GM12878 (cell line): ENCODE measurements around the gene SNAP23. TPM values are rescaled to one million over a fixed set of nuclear protein-coding genes. Genes with fewer than 3 reads are reported as not detected.

Experiments
- ATAC-seq: fragments of 200-7000 bp; cut with Tn5 transposase; 3 replicates; pipeline ENCODE4 v1.9.1; 2020; ENCODE audit warnings: mild to moderate bottlenecking, moderate library complexity
- BruUV-seq: library from RNA; stranded (reverse); fragments of 400-500 nt; replicated peaks from 2 replicates; lab custom pipeline; 2021; lab: Mats Ljungman, UMichigan
- CTCF ChIA-PET: fragments of 300-600 bp; sonication (Branson Sonifier 250); formaldehyde crosslinking; extraction: SDS; loops from one replicate; lab custom pipeline; 2021; ENCODE audit warnings: inconsistent platforms; lab: Yijun Ruan, JAX
- POLR2A ChIA-PET: fragments of 350-600 bp; formaldehyde crosslinking; extraction: SDS; loops from one replicate; lab custom pipeline; 2021; ENCODE audit warnings: inconsistent platforms; lab: Charles Lee
- RAD21 ChIA-PET: fragments of 300-600 bp; sonication (Branson Sonifier 250); formaldehyde crosslinking; loops from one replicate; lab custom pipeline; 2023; ENCODE audit warnings: antibody characterized with exemption; ENCODE audit not compliant: unreplicated experiment; lab: Charles Lee
- SMC1A ChIA-PET: fragments of 300-600 bp; sonication (Branson Sonifier 250); formaldehyde crosslinking; loops from one replicate; lab custom pipeline; 2023; ENCODE audit not compliant: unreplicated experiment, uncharacterized antibody; lab: Charles Lee
- DNase-seq: peaks from one replicate; pipeline ENCODE4 v3.0.0-alpha.2; 2011; ENCODE audit warnings: low read depth, low spot score
- FAIRE-seq: peaks from 3 replicates; lab custom pipeline; 2011; peaks lifted over from hg19 to GRCh38; lab: Jason Lieb, UNC
- H2AFZ ChIP-seq: 2 replicates; pipeline ENCODE4 v1.6.0; 2011; ENCODE audit warnings: low read depth, low read length, control low read depth; ENCODE audit not compliant: control insufficient read depth
- H3K27ac ChIP-seq: 2 replicates; pipeline ENCODE4 v1.5.1; 2011; ENCODE audit warnings: control low read depth; ENCODE audit not compliant: control insufficient read depth, insufficient read depth
- H3K27me3 ChIP-seq, 2 experiments: replicated peaks in 1 of 2; 2 replicates each; pipeline versions ENCODE4 v1.6.0 to v1.6.1; 2011; ENCODE audit warnings: low read length in 1 of 2; ENCODE audit not compliant: control insufficient read depth in 2 of 2, insufficient read depth in 2 of 2
- H3K36me3 ChIP-seq, 2 experiments: 2 replicates each; pipeline ENCODE4 v1.5.1; 2011; ENCODE audit warnings: low read length in 1 of 2; ENCODE audit not compliant: control insufficient read depth in 2 of 2, insufficient read depth in 2 of 2
- H3K4me1 ChIP-seq: 2 replicates; pipeline ENCODE4 v1.6.1; 2011; ENCODE audit warnings: mild to moderate bottlenecking, low read length, moderate library complexity, mixed read lengths; ENCODE audit not compliant: control insufficient read depth, insufficient read depth
- H3K4me2 ChIP-seq: 2 replicates; pipeline ENCODE4 v1.6.0; 2011; ENCODE audit warnings: control low read depth; ENCODE audit not compliant: control insufficient read depth, insufficient read depth
- H3K4me3 ChIP-seq: fragments of 200-600 bp; sonication (generic); 2 replicates; pipeline ENCODE4 v1.5.1; 2016
- H3K79me2 ChIP-seq: 2 replicates; pipeline ENCODE4 v1.6.0; 2011; ENCODE audit warnings: low read length; ENCODE audit not compliant: control insufficient read depth, insufficient read depth
- H3K9ac ChIP-seq: 2 replicates; pipeline ENCODE4 v1.8.0; 2011; ENCODE audit warnings: low read length, control low read depth, mixed read lengths; ENCODE audit not compliant: control insufficient read depth, insufficient read depth
- H3K9me3 ChIP-seq: replicated peaks from 3 replicates; pipeline ENCODE4 v1.5.1; 2011; ENCODE audit warnings: mild to moderate bottlenecking, low read length; ENCODE audit not compliant: control insufficient read depth, insufficient read depth
- H4K20me1 ChIP-seq: 2 replicates; pipeline ENCODE4 v1.6.0; 2011; ENCODE audit not compliant: control insufficient read depth, insufficient read depth
- CREB1 ChIP-seq: IDR thresholded peaks from 2 replicates; pipeline ENCODE4 v1.6.1; 2012; ENCODE audit warnings: low read depth, mild to moderate bottlenecking, inconsistent platforms
- GABPA ChIP-seq: IDR thresholded peaks from 2 replicates; pipeline ENCODE4 v1.6.1; 2014; ENCODE audit warnings: antibody characterized with exemption, low read depth, mild to moderate bottlenecking, inconsistent platforms
- HDAC2 ChIP-seq: fragments of 200-600 bp; sonication (generic); IDR thresholded peaks from 2 replicates; pipeline ENCODE4 v1.6.1; 2017
- MEF2A ChIP-seq: IDR thresholded peaks from 2 replicates; pipeline ENCODE4 v1.6.1; 2011; ENCODE audit warnings: low read depth, mild to moderate bottlenecking, low read length, moderate library complexity; ENCODE audit not compliant: insufficient read depth
- PAX8 ChIP-seq: fragments of 450-650 bp; IDR thresholded peaks from 2 replicates; pipeline ENCODE4 v1.6.1; 2017; ENCODE audit warnings: mild to moderate bottlenecking, moderate library complexity
- WGBS: methylation state at CpG from one replicate; pipeline ENCODE4 v1.1.6; 2016; ENCODE audit warnings: low lambda C conversion rate; ENCODE audit not compliant: insufficient replicate concordance, insufficient coverage; ENCODE audit errors: missing lambda C conversion rate; 5-methylcytosine and 5-hydroxymethylcytosine counted together
- in situ Hi-C: fragments of 300-500 bp; cut with MboI; formaldehyde crosslinking; loops from 9 replicates; pipeline ENCODE4 v1.14.3; 2018; ENCODE audit warnings: mixed read lengths
- intact Hi-C: fragments of 100-400 bp; cut with micrococcal nuclease; formaldehyde crosslinking; loops from one replicate; pipeline ENCODE4 v1.14.2; 2022; ENCODE audit not compliant: unreplicated experiment
- polyA plus RNA-seq, 11 experiments: library from polyadenylated mRNA; depleted of rRNA in 4 of 11; unstranded in 6 of 11; stranded (reverse) in 5 of 11; fragments of >200 nt; fragmentation: Nextera tagmentation in 4 of 11; fragmentation: Illumina TruSeq in 1 of 11; extraction: Ambion mirVana in 4 of 11; extraction: Trizol in 1 of 11; gene quantifications; 1 replicate in 1 of 11; 2 replicates in 10 of 11; pipeline versions ENCODE4 v1.2.1 to v1.2.3, GENCODE V29; 2011 to 2016; ENCODE audit warnings: inconsistent platforms in 2 of 11, missing spikeins in 2 of 11, low read depth in 1 of 11
- total RNA-seq, 4 experiments: library from RNA; depleted of rRNA in 3 of 4; stranded (reverse); fragments of >200 nt in 3 of 4; fragmentation: Illumina TruSeq in 1 of 4; extraction: Trizol in 1 of 4; gene quantifications; 2 replicates each; pipeline versions ENCODE4 v1.2.1 to v1.2.3, GENCODE V29; 2013 to 2021

SNAP23 gene
- total and polyA plus RNA-seq, 10 of the 15 experiments (the other 5 are each of a cell fraction or from before 2014, with no cell fraction given) = 51.9 to 127 (median 74.6) TPM

GRCh38 chr15:42544853-42545629 lies 49.6 kb downstream of the SNAP23 start:
- Histone ChIP-seq H3K27ac (no peak overlapping the region), H3K4me3 (no peak overlapping the region), H3K79me2 (peaks cover 35% of the 10 kb centered on the region), H2AFZ (no peak overlapping the region), H3K9me3 (no peaks in the 10 kb centered on the region), H3K27me3 (no peaks in the 10 kb centered on the region), H3K4me2 (peak overlapping the region; percentile 33; the same call in 1 of the 2 replicates), H3K4me1 (no peaks in the 10 kb centered on the region; the same call in 1 of the 2 replicates), H4K20me1 (no peaks in the 10 kb centered on the region), H3K36me3 (peaks cover 1 to 15% of the 10 kb centered on the region in 2 experiments; a peak in 3 of 4 replicates)
- FAIRE-seq (no peak), ATAC-seq (no peak), DNase-seq (no peak)
- in situ Hi-C loops = no loop called here
- ChIA-PET CTCF (interaction anchor here (0.8 to 3.0 kb wide), 4 partner anchors 37 to 105 kb away, joined by 3 to 7 read pairs (median 4); no protein-coding TSS in a partner anchor), SMC1A (interaction anchor here (0.6 to 5.4 kb wide), 16 partner anchors 9 to 178 kb away, joined by 3 to 45 read pairs (median 3); partner anchors contain the start of gene ZNF106), RAD21 (interaction anchor here (0.9 kb wide), 1 partner anchor 104 kb away, joined by 3 read pairs; no protein-coding TSS in a partner anchor), POLR2A (interaction anchor here (0.7 to 3.2 kb wide), 5 partner anchors 8 to 64 kb away, joined by 3 to 13 read pairs (median 5); partner anchors contain the start of gene ZNF106)
- intact Hi-C loops = no loop called here
- BruUV-seq = no TSS peak
- 96% methylated on average over 4 of the region's 4 CpGs for WGBS
- TF ChIP-seq PAX8 (no peak), CREB1 (no peak), HDAC2 (no peak), GABPA (no peak), MEF2A (no peak)
- TF ChIP-seq, all 136 proteins: peak for 0
- H3K9ac ChIP-seq = no peak overlapping the region
